Mesodermal cell (in vitro differentiated cells): ENCODE measurements around the gene OR6V1. TPM values are rescaled to one million over a fixed set of nuclear protein-coding genes. Genes with fewer than 3 reads are reported as not detected.

Experiments used
- H3K27ac ChIP-seq: 2 replicates; pipeline ENCODE4 v1.7.0; 2013; ENCODE audit warnings: mild to moderate bottlenecking, low read depth, low read length, moderate library complexity; ENCODE audit not compliant: severe bottlenecking
- H3K36me3 ChIP-seq: 2 replicates; pipeline ENCODE4 v1.7.1; 2013; ENCODE audit warnings: mild to moderate bottlenecking, low read length, moderate library complexity; ENCODE audit not compliant: control insufficient read depth, insufficient read depth
- H3K4me1 ChIP-seq: one replicate; pipeline ENCODE4 v1.7.1; 2013; ENCODE audit warnings: mild to moderate bottlenecking, low read length; ENCODE audit not compliant: insufficient read depth, control insufficient read depth, poor library complexity, severe bottlenecking
- H3K4me3 ChIP-seq: 2 replicates; pipeline ENCODE4 v1.7.0; 2013; ENCODE audit warnings: low read length, control low read depth, mild to moderate bottlenecking; ENCODE audit not compliant: insufficient read depth, poor library complexity, severe bottlenecking; ENCODE audit errors: extremely low read depth
- H3K9me3 ChIP-seq: 2 replicates; pipeline ENCODE4 v1.7.1; 2013; ENCODE audit warnings: mild to moderate bottlenecking, low read length, moderate library complexity; ENCODE audit not compliant: control insufficient read depth
- WGBS, 2 experiments: methylation state at CpG; one replicate each; pipeline ENCODE4 v1.1.5; 2013; ENCODE audit warnings: missing lambda C conversion rate in 2 of 2; ENCODE audit not compliant: insufficient coverage in 2 of 2; 5-methylcytosine and 5-hydroxymethylcytosine counted together
- polyA plus RNA-seq, 2 experiments: library from polyadenylated mRNA; stranded (reverse); fragments of 50-300 nt; gene quantifications; one replicate each; pipeline ENCODE4 v1.2.3, GENCODE V29; 2013

Gene OR6V1, protein sequence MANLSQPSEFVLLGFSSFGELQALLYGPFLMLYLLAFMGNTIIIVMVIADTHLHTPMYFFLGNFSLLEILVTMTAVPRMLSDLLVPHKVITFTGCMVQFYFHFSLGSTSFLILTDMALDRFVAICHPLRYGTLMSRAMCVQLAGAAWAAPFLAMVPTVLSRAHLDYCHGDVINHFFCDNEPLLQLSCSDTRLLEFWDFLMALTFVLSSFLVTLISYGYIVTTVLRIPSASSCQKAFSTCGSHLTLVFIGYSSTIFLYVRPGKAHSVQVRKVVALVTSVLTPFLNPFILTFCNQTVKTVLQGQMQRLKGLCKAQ
- polyA plus RNA-seq (2013, experiment 1 of 2): not detected
- not detected for polyA plus RNA-seq (2013, experiment 2 of 2)

DNA sequence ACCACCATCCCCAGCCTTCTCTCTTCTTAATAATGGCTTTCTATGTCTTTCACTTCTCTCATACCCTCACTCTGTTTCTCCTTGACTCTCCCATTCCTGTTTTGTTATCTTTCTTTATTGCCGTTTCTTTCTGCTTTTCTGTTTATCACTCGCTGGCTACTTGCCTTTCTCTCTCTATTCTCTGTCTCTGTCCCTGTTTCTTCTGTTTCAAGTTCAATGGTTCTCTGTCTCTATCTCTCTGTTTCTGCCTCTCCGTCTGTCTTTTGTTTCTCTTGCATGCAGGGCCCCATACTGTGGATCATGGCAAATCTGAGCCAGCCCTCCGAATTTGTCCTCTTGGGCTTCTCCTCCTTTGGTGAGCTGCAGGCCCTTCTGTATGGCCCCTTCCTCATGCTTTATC lies at the start of gene OR6V1:
Gene OR6V1 (plus strand): TSS at position 301 of the 400 bp plus-strand sequence. CDS start 0 bp downstream, at position 301.
- Histone ChIP-seq H3K27ac (no peak within 1 kb of the TSS), H3K4me1 (no peaks in the 10 kb centered on the region), H3K36me3 (no peaks in the 10 kb centered on the region), H3K9me3 (no peaks in the 10 kb centered on the region), H3K4me3 (no peak within 1 kb of the TSS)
- WGBS, 2 experiments: 86 to 90% methylated on average over 4 of the region's 4 CpGs

DNA sequence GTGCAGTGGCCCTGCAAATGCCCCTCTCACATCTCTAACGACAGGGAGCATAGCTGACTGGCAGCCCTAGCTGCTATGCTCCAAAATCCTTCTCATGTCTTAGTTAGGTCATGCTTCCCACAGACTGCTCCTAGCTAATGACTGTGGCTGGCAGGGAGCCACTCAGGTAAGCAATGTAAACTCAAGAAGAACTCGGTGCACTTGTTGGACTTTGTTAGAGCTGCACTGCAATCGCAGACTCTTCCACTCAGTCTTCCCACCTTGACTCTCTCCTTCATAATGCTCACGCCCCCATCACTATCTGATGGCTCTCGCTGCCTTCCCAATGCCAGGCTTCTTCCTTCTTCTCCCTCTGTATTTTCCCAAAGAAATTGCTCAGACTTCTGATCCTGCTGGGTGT lies 49.2 kb upstream of the OR6V1 start:
- Histone ChIP-seq H3K27ac (no peak overlapping the region), H3K4me3 (no peak overlapping the region), H3K4me1 (peaks cover 3% of the 10 kb centered on the region), H3K9me3 (no peaks in the 10 kb centered on the region), H3K36me3 (no peaks in the 10 kb centered on the region)
- 92 to 93% methylated on average over 4 to 5 of the region's 5 CpGs for WGBS, 2 experiments

DNA sequence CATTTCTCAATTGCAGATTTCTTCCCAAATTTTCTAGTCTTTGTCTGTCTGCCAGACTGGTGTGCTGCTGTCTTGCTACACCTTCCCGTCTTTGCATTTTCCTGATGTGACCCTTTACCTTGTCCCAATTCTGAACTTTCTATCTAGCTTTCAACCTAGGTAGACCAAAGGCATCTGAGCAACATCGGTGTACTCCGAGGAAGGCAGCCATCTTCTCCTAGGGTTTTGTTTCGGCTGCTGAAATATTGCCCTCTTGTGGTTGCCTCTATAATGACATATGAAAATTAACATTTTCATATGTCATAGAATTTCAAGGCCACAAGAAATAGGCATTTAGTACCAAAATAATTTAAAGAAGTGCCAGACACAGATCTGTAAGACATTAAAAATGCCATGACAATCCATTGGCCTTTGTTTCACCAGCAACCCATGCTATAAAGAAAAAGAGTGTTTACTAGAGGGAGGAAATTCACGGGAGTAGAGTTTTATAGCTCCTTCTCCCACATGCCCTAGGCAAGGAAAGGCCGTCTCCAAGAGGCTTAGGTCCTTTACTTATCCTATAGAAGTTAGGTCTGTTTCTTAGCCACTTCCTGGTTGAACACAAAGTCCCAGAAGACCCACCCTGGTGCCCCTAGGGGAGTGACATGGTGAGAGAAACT lies 48.6 kb upstream of the OR6V1 start:
- Histone ChIP-seq H3K4me3 (no peak overlapping the region), H3K4me1 (peaks cover 3% of the 10 kb centered on the region), H3K27ac (no peak overlapping the region), H3K36me3 (no peaks in the 10 kb centered on the region), H3K9me3 (no peaks in the 10 kb centered on the region)
- WGBS, 2 experiments: 42 to 73% methylated on average over 1 of the region's 6 CpGs

DNA sequence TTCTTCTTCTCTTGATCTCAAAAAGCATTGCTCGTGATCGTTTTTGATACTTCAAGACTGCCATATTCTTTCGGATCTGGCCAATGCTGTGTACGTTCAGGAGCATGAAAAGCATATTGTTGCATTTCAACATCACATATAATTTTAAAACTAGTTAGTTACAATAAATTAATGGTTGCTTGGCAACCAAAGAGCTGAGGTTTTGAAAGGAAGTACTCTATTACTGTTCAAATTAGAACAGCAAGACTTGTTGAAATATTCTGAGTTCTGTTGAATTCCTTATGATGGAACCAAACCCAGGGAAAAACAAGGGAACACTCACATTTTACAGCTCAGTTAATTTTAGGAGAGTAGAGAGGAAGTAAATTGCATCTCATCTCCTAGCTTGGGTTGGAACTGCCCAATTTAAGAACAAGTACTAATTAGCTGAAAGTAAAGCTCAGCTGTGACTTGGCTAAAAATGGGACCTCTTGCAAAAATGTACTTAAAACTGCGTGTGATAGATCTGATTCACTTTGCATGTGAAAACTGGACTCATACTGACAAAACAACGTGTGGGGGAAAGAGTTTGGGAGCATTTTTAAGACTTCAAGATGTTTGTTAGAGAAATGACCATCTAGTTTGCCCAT lies 46.4 kb upstream of the OR6V1 start:
- 74 to 84% methylated on average over 3 to 4 of the region's 6 CpGs for WGBS, 2 experiments
- H3K4me1 ChIP-seq: peaks cover 7% of the 10 kb centered on the region
- no peaks in the 10 kb centered on the region for H3K36me3 ChIP-seq
- no peak overlapping the region for H3K27ac ChIP-seq
- H3K9me3 ChIP-seq: no peaks in the 10 kb centered on the region
- no peak overlapping the region for H3K4me3 ChIP-seq

DNA sequence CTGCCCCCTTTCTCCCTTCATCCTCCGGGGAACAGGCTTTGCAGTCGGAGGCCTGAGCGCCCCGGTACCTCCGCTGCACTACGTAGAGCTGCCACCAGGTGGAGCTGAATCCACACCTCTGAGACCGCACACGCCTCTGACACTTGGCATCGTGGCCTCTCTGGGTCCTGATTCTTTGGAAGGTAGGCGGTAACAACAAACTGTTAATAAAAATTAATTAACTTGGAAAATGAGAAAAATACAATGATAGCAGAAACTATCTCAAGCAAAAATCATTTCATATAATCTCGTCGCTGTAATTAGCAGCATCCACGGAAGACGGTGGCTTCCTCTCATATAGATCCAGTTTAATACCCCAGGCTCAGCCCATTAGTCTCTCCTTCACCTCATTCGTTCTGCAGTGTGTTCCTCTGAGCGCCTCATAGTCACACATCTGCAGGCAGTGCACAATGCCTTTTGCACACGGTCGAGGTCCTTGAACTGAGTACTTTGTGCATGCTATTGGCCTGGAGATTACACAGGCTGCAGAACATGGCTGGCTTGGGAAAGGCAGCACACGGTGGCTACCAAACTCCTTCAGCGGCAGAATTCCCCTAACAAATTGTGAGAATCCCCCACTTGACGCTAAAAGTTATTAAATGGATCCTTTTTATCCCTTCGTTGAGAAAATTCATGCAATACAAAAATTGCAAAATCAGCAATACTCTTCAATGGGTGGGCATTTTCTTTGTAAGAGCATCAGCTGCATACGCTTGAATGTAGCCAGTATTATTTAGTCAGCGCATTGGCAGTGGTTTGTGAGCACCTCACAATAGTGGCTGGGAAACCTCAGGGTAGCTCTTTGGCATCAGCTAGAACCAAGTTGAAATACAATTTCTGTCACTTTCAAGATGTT lies 43.9 kb upstream of the OR6V1 start:
- WGBS, 2 experiments: 60 to 83% methylated on average over 14 to 17 of the region's 24 CpGs
- Histone ChIP-seq H3K27ac (no peak overlapping the region), H3K9me3 (no peaks in the 10 kb centered on the region)

DNA sequence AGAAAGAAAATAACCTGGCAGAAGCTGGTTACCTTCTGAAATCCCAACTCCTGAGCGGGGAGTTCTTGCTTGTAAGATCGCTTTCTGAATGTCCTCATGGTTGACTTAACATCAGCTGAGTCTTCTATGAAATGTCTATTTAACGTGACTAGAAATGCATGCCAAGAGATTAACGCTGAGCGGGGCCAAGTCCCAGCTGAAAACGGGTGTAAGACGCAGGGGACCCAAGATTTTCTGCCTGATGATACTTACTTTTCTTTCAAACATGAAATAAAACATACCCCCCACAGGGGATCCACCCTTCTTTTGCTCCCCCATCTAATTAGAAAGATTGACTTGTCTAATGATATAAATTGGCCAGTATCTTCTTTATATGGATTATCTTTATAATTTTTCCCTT lies 40.1 kb upstream of the OR6V1 start:
- no peaks in the 10 kb centered on the region for H3K9me3 ChIP-seq
- H3K4me3 ChIP-seq: no peak overlapping the region
- no peaks in the 10 kb centered on the region for H3K36me3 ChIP-seq
- WGBS, 2 experiments: 91% methylated on average over 3 to 7 of the region's 7 CpGs
- peaks cover 10% of the 10 kb centered on the region for H3K4me1 ChIP-seq
- no peak overlapping the region for H3K27ac ChIP-seq

More for the DNA sequence above, 43.9 kb upstream of the OR6V1 start:
- Histone ChIP-seq H3K4me1 (peaks cover 7% of the 10 kb centered on the region), H3K36me3 (no peaks in the 10 kb centered on the region), H3K4me3 (no peak overlapping the region)

DNA sequence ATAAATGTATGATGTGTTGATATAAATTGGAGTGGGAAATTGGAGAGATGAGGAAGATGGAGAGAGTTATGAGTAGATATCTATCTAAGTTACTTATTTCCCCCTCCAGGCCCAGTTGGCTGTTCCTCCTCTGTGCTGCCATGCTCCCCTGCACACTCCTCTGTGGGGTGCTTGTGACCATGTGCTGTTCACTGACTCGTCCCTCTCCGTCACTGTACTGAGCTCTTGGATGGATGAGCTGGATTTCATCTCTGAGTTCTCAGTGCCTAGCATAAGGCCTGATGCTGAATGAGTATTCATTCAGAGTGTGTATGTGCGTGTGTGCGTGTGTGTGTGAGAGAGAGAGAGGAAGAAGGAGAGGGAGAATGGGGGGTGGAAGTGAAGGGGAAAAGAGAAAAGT lies 39.7 kb upstream of the OR6V1 start:
- peaks cover 10% of the 10 kb centered on the region for H3K4me1 ChIP-seq
- no peaks in the 10 kb centered on the region for H3K9me3 ChIP-seq
- H3K36me3 ChIP-seq: no peaks in the 10 kb centered on the region
- no peak overlapping the region for H3K27ac ChIP-seq
- no peak overlapping the region for H3K4me3 ChIP-seq
- 93 to 97% methylated on average over 4 of the region's 4 CpGs for WGBS, 2 experiments

DNA sequence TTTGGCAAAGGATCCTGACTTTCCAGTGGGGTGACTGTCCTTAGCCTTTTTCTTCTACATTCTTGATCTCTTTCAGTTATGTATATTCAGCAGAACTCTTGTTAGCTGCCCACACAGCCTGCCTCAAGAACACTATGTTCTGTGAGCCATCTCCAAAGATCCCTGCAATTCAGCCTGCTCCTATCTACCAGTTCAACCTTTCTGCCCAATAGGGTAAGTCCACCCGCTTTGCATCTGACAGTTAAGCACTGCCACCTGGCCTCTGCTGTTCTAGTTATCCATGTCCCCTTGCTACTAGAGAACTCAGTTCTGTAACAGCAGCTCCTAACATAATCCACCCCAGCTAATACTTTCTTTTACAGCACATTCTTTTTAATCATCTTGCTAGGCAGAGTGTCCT lies 38.7 kb upstream of the OR6V1 start:
- Histone ChIP-seq H3K27ac (no peak overlapping the region), H3K9me3 (no peaks in the 10 kb centered on the region), H3K4me3 (no peak overlapping the region), H3K4me1 (peaks cover 10% of the 10 kb centered on the region), H3K36me3 (no peaks in the 10 kb centered on the region)
- 100% methylated on average over 1 of the region's 1 CpG for WGBS, 2 experiments

DNA sequence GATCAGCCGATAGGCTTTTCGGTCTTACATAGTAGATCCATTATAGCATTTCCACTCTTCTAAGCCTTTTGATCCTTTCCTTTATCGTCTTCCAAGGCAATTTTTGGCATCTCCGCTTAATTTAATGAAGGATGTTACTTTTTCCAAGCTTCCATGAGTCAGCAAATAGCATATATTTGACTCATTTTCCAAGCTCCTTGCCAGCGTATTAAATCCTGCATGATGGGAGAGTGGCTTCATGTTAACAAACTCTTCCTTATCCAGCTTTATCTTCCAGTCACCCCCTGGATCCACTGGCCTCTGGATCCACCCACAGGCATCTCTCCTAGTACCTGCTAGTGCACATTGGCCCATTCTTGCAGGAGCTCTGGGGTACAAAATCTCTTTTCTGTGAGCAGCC lies 38.2 kb upstream of the OR6V1 start:
- H3K27ac ChIP-seq: no peak overlapping the region
- H3K36me3 ChIP-seq: no peaks in the 10 kb centered on the region
- H3K4me3 ChIP-seq: no peak overlapping the region
- WGBS, 2 experiments: 90 to 100% methylated on average over 2 to 4 of the region's 5 CpGs
- peaks cover 10% of the 10 kb centered on the region for H3K4me1 ChIP-seq
- H3K9me3 ChIP-seq: no peaks in the 10 kb centered on the region

DNA sequence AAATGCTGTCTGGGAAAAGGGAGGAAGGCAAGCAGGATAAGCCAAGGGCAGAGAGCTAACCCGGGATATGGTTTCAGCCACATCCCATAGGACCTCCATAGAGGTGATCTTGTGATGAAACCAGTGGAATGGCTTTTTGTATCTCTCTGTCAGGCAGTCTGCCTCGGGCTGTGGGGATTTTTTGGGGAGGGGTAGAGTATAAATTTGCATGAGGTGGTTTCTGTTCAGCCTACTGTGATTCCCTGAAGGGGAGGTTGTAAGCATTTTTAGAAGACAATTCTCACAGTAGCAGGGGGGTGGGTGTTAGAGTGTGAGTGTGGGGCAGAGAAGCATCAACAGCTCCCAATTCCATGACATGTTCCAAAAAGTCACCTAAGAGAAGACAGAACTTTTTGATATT lies 37.1 kb upstream of the OR6V1 start:
- no peak overlapping the region for H3K4me3 ChIP-seq
- H3K9me3 ChIP-seq: no peaks in the 10 kb centered on the region
- peaks cover 6% of the 10 kb centered on the region for H3K4me1 ChIP-seq
- no peaks in the 10 kb centered on the region for H3K36me3 ChIP-seq
- 20 to 65% methylated on average over 1 to 2 of the region's 2 CpGs for WGBS, 2 experiments
- H3K27ac ChIP-seq: no peak overlapping the region
